Central memory CD8-positive, alpha-beta T cell (primary cell): Measurements from ENCODE around the gene JPT2.

Experiments used
- ATAC-seq: fragments of 150-1000 bp; cut with Tn5 transposase; replicated peaks from 2 replicates; pipeline ENCODE4 v1.10.0; 2022; ENCODE audit warnings: mild to moderate bottlenecking, moderate FRiP score, moderate number of reproducible peaks; ENCODE audit not compliant: poor library complexity, severe bottlenecking; ENCODE audit errors: extremely low read depth
- DNase-seq, 2 donors: peaks; one replicate each; pipeline ENCODE4 v3.0.0; 2021; ENCODE audit warnings: low spot score in 2 of 2
- H3K27ac Mint-ChIP-seq: one replicate; pipeline ENCODE4 v1.8.0; 2022; ENCODE audit warnings: low read depth, mild to moderate bottlenecking, moderate library complexity, mixed read lengths
- H3K27me3 Mint-ChIP-seq: one replicate; pipeline ENCODE4 v1.8.0; 2022; ENCODE audit warnings: mixed read lengths
- H3K36me3 Mint-ChIP-seq: one replicate; pipeline ENCODE4 v1.8.0; 2022; ENCODE audit warnings: mild to moderate bottlenecking, moderate library complexity, mixed read lengths; ENCODE audit not compliant: insufficient read depth
- H3K4me1 Mint-ChIP-seq: one replicate; pipeline ENCODE4 v1.8.0; 2022; ENCODE audit warnings: mixed read lengths
- H3K4me3 Mint-ChIP-seq: one replicate; pipeline ENCODE4 v1.8.0; 2022; ENCODE audit warnings: mild to moderate bottlenecking, moderate library complexity, mixed read lengths
- H3K9me3 Mint-ChIP-seq: one replicate; pipeline ENCODE4 v1.8.0; 2022; ENCODE audit warnings: mixed read lengths

Gene JPT2

GRCh38 chr16:1677942-1678499 is at the start of gene JPT2:
Gene JPT2 (plus strand): TSS chr16:1678279. CDS start chr16:1678313, 34 bp downstream.
- peak; percentile 84 to 90 for DNase-seq
- H3K4me1 Mint-ChIP-seq: peaks cover 26% of the 10 kb centered on the region
- peaks cover 6% of the 10 kb centered on the region for H3K36me3 Mint-ChIP-seq
- ATAC-seq: peak; percentile 99
- H3K27ac Mint-ChIP-seq: peak within 1 kb of the TSS; percentile 55
- H3K27me3 Mint-ChIP-seq: no peaks in the 10 kb centered on the region
- H3K9me3 Mint-ChIP-seq: no peaks in the 10 kb centered on the region
- H3K4me3 Mint-ChIP-seq: peak within 1 kb of the TSS; percentile 84

DNA sequence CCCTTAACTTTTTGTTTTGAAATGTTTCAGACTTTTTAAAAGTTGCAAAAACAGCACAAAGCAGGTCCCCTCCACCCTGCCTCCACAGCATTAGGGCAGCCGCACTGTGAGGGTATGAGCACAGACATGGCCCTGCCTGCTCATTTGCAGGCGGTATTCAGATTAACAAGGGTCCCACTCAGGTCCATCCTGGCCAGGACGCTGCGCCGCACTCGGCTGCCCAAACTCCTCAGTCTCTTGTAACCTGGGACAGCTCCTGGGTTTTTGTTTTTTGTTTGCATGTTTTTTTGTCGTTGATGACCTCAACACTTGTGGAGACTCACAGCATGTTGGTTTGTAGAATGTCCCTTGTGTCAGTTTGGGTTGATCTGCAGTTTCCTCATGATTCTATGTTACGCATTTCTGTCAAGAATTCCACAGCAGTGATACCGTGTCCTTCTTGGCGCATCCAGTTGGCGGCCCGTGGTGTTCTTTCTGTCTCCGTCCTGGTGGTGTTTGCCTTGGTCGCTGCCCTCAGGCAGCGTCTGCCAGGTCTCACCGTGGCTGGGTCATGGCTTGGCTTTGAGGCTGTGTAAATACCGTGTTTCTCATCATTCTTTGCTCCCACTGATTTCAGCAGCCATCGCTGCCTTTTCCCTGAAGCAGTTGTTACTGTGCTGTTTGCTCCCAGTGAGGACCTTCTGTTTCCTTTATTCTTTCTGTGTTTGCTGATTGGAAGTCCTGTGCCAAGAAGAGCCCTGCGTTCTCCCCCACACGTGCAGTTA is 47.4 kb upstream of the JPT2 start:
- ATAC-seq (no peak), DNase-seq (no peak)
- Mint-ChIP-seq H3K36me3 (peaks cover 23% of the 10 kb centered on the region), H3K4me1 (peaks cover 14% of the 10 kb centered on the region), H3K27ac (no peak overlapping the region), H3K9me3 (no peaks in the 10 kb centered on the region), H3K27me3 (no peaks in the 10 kb centered on the region), H3K4me3 (no peak overlapping the region)

GRCh38 chr16:1631230-1631629 is 46.8 kb upstream of the JPT2 start:
- H3K36me3 Mint-ChIP-seq: peaks cover 21% of the 10 kb centered on the region
- ATAC-seq: no peak
- no peak overlapping the region for H3K4me3 Mint-ChIP-seq
- no peak for DNase-seq
- no peaks in the 10 kb centered on the region for H3K27me3 Mint-ChIP-seq
- H3K27ac Mint-ChIP-seq: no peak overlapping the region
- peaks cover 14% of the 10 kb centered on the region for H3K4me1 Mint-ChIP-seq
- H3K9me3 Mint-ChIP-seq: no peaks in the 10 kb centered on the region

DNA sequence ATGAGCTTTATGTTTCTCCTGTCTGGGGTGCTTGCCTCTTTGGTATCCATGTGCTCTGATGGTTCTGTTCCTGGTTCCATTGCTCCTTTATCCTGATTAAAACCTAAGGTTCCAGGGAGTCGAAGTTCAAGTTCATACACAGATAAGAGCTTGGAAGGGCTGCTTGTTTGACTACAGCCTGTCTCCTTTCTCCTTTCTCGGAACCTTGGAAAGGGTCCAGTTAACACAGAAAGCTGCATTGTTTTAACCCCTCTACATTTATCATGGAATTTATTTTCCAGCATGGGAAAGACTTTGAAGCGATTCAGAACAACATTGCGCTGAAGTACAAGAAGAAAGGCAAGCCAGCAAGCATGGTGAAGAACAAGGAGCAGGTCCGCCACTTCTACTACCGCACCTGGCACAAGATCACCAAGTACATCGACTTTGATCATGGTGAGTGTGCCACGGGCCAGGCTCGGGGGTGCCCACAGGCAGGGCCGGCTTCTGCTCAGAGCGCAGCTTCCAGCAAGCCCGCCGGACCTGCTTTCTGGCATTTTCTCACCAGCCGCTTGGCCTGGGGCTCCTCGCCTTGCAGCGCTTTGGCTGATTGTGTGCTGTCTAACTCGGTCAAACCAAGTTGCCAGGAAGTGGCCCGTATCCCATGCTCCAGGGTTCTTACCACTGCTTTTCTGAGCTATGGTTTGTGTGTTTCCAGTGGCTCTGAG is 46.0 kb upstream of the JPT2 start:
- ATAC-seq (no peak), DNase-seq (no peak)
- Mint-ChIP-seq H3K27me3 (no peaks in the 10 kb centered on the region), H3K4me3 (no peak overlapping the region), H3K36me3 (peaks cover 16% of the 10 kb centered on the region), H3K4me1 (peaks cover 14% of the 10 kb centered on the region), H3K27ac (no peak overlapping the region), H3K9me3 (no peaks in the 10 kb centered on the region)

DNA sequence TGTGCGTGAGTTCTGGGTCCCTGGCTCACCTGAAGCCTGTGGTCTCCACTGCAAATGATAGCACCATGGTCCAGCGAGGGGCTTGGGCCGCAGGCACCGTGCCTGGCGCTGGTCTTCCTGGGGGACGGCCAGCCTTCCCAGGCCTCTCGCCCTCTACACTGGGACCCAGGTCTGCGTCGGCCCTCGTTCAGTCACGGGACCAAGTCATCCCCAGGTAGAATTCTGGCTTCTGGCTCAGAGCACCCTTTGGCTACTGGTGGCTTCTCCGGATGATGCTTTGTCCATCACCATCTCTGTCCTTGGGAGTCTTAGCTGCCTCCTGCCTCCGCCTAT is 45.5 kb upstream of the JPT2 start:
- Mint-ChIP-seq H3K4me1 (peaks cover 9% of the 10 kb centered on the region), H3K27me3 (no peaks in the 10 kb centered on the region), H3K9me3 (no peaks in the 10 kb centered on the region), H3K36me3 (peaks cover 16% of the 10 kb centered on the region), H3K27ac (no peak overlapping the region), H3K4me3 (no peak overlapping the region)
- ATAC-seq: no peak
- no peak for DNase-seq

- Mint-ChIP-seq H3K4me3 (no peak overlapping the region), H3K9me3 (no peaks in the 10 kb centered on the region), H3K36me3 (peaks cover 16% of the 10 kb centered on the region), H3K27me3 (no peaks in the 10 kb centered on the region), H3K27ac (no peak overlapping the region), H3K4me1 (peaks cover 7% of the 10 kb centered on the region)
- no peak for ATAC-seq
- no peak for DNase-seq
Measured at GRCh38 chr16:1633310-1633709, 44.8 kb upstream of the JPT2 start.

DNA sequence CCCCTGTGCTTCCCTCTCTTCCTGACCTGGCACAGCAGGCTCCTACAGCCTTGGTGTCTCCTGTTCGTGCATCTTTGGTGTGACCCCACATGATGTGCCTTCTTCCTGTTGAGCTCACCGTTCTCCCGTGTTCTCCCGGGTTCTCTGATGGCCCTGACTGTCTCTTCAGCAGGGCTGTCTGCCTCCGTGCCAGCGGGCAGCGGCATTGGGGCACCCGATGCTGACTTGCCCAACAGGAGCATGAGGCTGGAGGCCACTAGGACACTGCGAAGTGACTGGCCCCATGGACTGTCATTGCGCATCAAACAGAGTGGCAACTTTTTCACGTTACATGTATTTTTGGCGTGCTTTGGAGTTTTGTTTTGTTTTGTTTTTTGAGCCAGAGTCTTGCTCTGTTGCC is 43.5 kb upstream of the JPT2 start:
- Mint-ChIP-seq H3K36me3 (peaks cover 18% of the 10 kb centered on the region), H3K27me3 (no peaks in the 10 kb centered on the region), H3K27ac (no peak overlapping the region), H3K4me3 (no peak overlapping the region), H3K4me1 (peaks cover 6% of the 10 kb centered on the region), H3K9me3 (no peaks in the 10 kb centered on the region)
- ATAC-seq (no peak), DNase-seq (no peak)

GRCh38 chr16:1635070-1635469 is 43.0 kb upstream of the JPT2 start:
- Mint-ChIP-seq H3K9me3 (no peaks in the 10 kb centered on the region), H3K4me3 (no peak overlapping the region), H3K36me3 (peaks cover 20% of the 10 kb centered on the region), H3K27ac (no peak overlapping the region), H3K4me1 (peaks cover 6% of the 10 kb centered on the region), H3K27me3 (no peaks in the 10 kb centered on the region)
- ATAC-seq (no peak), DNase-seq (no peak)

- Mint-ChIP-seq H3K27me3 (no peaks in the 10 kb centered on the region), H3K4me1 (peaks cover 13% of the 10 kb centered on the region), H3K4me3 (no peak overlapping the region), H3K27ac (peak overlapping the region; percentile 10), H3K36me3 (peaks cover 20% of the 10 kb centered on the region), H3K9me3 (no peaks in the 10 kb centered on the region)
- ATAC-seq (no peak), DNase-seq (no peak)
Measured at GRCh38 chr16:1637526-1637925, 40.6 kb upstream of the JPT2 start.

- Mint-ChIP-seq H3K36me3 (peaks cover 16% of the 10 kb centered on the region), H3K4me1 (peaks cover 13% of the 10 kb centered on the region), H3K27me3 (no peaks in the 10 kb centered on the region), H3K4me3 (no peak overlapping the region), H3K9me3 (no peaks in the 10 kb centered on the region), H3K27ac (no peak overlapping the region)
- no peak for DNase-seq
- no peak for ATAC-seq
Measured at GRCh38 chr16:1638757-1639156, 39.3 kb upstream of the JPT2 start.

DNA sequence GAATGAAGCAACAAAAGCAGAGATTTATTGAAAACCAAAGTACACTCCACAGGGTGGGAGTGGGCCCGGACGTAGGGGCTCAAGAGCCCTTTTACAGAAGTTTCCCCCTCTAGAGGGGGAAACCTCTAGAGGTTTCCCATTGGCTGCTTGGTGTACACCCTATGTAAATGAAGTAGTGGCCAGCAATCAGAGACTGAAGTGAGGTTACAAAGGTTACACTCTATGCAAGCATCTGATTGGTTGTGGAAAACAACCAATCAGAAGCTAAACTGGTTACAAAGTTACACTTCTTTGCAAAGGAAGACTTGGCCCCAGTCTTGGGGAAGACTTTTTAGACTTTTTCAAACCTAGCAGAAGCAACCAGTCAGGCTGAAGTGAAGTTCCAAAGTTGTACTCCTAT is 38.8 kb upstream of the JPT2 start:
- Mint-ChIP-seq H3K4me3 (no peak overlapping the region), H3K27me3 (no peaks in the 10 kb centered on the region), H3K27ac (no peak overlapping the region), H3K4me1 (peaks cover 15% of the 10 kb centered on the region), H3K9me3 (no peaks in the 10 kb centered on the region), H3K36me3 (peaks cover 15% of the 10 kb centered on the region)
- ATAC-seq (no peak), DNase-seq (no peak)

DNA sequence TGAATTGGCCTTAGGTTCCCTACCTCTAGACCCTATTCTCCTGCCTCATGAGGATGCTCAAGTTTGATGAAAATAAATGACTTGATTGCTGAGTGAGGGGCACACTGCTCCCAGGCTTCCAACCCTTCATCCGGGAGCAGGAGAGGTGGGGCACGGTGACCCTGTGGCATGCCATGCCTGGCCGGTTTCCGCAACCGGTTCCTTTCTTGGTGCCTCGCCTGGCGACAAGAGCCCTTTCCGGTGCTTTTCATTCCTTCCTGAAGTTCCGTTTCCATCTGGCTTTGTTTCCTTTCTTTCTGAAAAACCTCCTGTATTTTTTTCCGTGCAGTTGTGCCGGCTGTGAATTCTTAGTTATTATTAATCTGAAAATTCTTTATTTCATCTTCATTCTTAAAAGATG is 38.2 kb upstream of the JPT2 start:
- H3K4me3 Mint-ChIP-seq: no peak overlapping the region
- ATAC-seq: no peak

More for the DNA sequence above, 38.2 kb upstream of the JPT2 start:
- H3K27ac Mint-ChIP-seq: no peak overlapping the region
- DNase-seq: no peak
- H3K9me3 Mint-ChIP-seq: no peaks in the 10 kb centered on the region
- H3K4me1 Mint-ChIP-seq: peaks cover 18% of the 10 kb centered on the region
- peaks cover 15% of the 10 kb centered on the region for H3K36me3 Mint-ChIP-seq
- H3K27me3 Mint-ChIP-seq: no peaks in the 10 kb centered on the region
